DND-41 (cell line): ENCODE measurements around the gene ZSWIM8.

Experiments
- CTCF ChIP-seq: IDR thresholded peaks from 2 replicates; pipeline ENCODE4 v1.5.1; 2012; ENCODE audit warnings: borderline replicate concordance, low read length, moderate library complexity, mild to moderate bottlenecking; ENCODE audit not compliant: poor library complexity, severe bottlenecking; ENCODE audit errors: extremely low read depth
- EZH2 ChIP-seq: IDR thresholded peaks from 3 replicates; pipeline ENCODE4 v1.6.1; 2012; ENCODE audit warnings: borderline replicate concordance, low read depth, mild to moderate bottlenecking, moderate library complexity, low read length, inconsistent platforms; ENCODE audit not compliant: severe bottlenecking

DNA sequence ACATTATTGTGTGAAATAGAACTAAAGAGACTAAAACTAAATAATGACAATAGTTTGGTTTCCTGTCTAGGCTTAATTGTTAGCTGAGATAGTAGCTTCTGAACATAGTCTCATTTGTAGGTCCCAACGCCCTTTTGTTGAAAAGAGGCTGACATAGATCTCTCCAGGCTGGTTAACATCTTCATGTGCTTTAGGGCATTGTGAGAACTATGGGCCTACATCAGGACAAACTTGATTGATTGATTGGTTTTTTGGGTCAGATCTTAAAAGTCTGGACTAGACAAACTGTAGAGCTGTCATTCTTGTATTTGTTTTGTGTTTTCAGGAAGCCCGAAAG lies 2.7 kb upstream of the ZSWIM8 start:
- TF ChIP-seq EZH2: no peak
- TF ChIP-seq CTCF: no peak
